D721Med (cell line): ENCODE results near the gene RSU1.

Experiments used
- DNase-seq: peaks from one replicate; pipeline ENCODE4 v3.0.0; 2011; ENCODE audit warnings: low spot score; ENCODE audit not compliant: insufficient read length
- FAIRE-seq: peaks from 2 replicates; lab custom pipeline; 2011; peaks lifted over from hg19 to GRCh38; lab: Jason Lieb, UNC
- CTCF ChIP-seq: IDR thresholded peaks from 2 replicates; pipeline ENCODE4 v1.5.1; 2012; ENCODE audit warnings: mild to moderate bottlenecking, control low read depth; ENCODE audit not compliant: insufficient read depth; ENCODE audit errors: missing control alignments

The RSU1 gene

DNA sequence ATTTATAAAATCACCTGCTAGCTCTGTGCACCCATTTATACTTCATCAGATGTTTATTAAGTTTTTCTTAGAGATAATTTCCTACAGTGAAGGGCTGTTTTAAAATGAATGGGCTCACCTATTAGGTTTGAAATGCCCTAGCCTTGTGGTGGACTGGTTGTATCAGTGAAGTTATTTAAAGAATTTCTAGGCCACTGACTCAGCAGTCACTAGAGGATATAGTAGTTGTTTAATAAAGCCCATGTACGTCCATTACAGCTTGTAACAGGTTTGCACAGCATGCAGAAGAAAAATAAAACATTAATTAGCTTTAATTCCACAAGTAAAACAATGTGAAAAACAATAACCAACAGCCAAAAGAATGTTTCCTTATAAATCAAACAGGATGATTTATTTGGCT is 128.0 kb downstream of the RSU1 start:
- no peak for TF ChIP-seq CTCF
- no peak for FAIRE-seq
- DNase-seq = no peak

GRCh38 chr10:16686054-16686902 is 130.9 kb downstream of the RSU1 start:
- DNase-seq (no peak), FAIRE-seq (no peak)
- no peak for TF ChIP-seq CTCF

GRCh38 chr10:16685551-16685950 is 131.7 kb downstream of the RSU1 start:
- FAIRE-seq = no peak
- TF ChIP-seq CTCF = no peak
- DNase-seq = no peak

- no peak for TF ChIP-seq CTCF
- FAIRE-seq (no peak), DNase-seq (no peak)
Observed at GRCh38 chr10:16681521-16681920, 135.7 kb downstream of the RSU1 start.

- no peak for FAIRE-seq
- TF ChIP-seq CTCF = no peak
Observed at GRCh38 chr10:16679511-16679910, 137.7 kb downstream of the RSU1 start.

GRCh38 chr10:16675334-16675733 is 141.9 kb downstream of the RSU1 start:
- FAIRE-seq (no peak), DNase-seq (no peak)
- no peak for TF ChIP-seq CTCF

More at GRCh38 chr10:16679511-16679910, 137.7 kb downstream of the RSU1 start:
- no peak for DNase-seq

GRCh38 chr10:16674147-16674703 is 143.0 kb downstream of the RSU1 start:
- DNase-seq (no peak), FAIRE-seq (no peak)
- TF ChIP-seq CTCF = no peak
